Measurements from ENCODE around the gene OPRD1.

Gene OPRD1

DNA sequence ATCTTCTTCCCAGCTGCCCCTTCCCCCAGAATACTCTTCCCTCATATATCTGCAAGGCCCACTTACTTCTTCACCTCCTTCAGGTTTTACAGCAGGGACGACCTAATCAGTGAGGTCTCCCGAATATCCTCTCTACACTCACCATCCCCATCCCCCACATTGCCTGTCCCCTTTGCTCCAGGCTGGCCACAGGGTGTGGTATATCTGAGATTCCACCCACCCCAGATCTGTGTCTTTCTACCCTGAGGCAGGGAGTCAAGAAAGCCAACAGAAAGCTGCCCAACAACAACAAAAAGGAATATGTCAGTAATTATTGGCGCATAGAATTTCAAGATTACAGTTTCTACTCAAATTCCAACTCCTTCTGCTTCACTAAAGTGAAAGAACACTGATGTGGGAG lies 30.0 kb upstream of the OPRD1 start:
- TF ChIP-seq KLF16 (tag by site-specific recombination; IDR thresholded peaks at IDR 0.05) (no peak), ZNF202 (tag by site-specific recombination; IDR thresholded peaks at IDR 0.05; ENCODE audit: borderline replicate concordance) (no peak), ZNF629 (tag by site-specific recombination; IDR thresholded peaks at IDR 0.05) (no peak), ZNF140 (tag by site-specific recombination; IDR thresholded peaks at IDR 0.05) (no peak), ZNF600 (tag by site-specific recombination; IDR thresholded peaks at IDR 0.05) (no peak), ZNF341 (tag by site-specific recombination; IDR thresholded peaks at IDR 0.05; ENCODE audit: low read depth) (peak; percentile 58), ZNF23 (tag by site-specific recombination; IDR thresholded peaks at IDR 0.05; ENCODE audit: borderline replicate concordance) (no peak), YY1 (tag by site-specific recombination; IDR thresholded peaks at IDR 0.05) (no peak)
- POLR2A ChIA-PET = interaction anchor here (2.1 kb wide), 1 partner anchor 133 kb away, joined by 10 read pairs; the partner anchor contains the start of gene RNU11
- H3K36me3 ChIP-seq (ENCODE audit: control insufficient read depth in 2 of 2, insufficient read depth in 1 of 2, low read length in 2 of 2) = no peaks in the 10 kb centered on the region
- H3K4me3 ChIP-seq (ENCODE audit: low read depth, low read length) = no peak overlapping the region
- CTCF ChIA-PET = interaction anchor here (0.6 to 6.5 kb wide), 5 partner anchors 22 to 678 kb away, joined by 3 to 167 read pairs (median 6); no protein-coding TSS in a partner anchor
- H3K9me3 ChIP-seq (ENCODE audit: control insufficient read depth, insufficient read depth, low read depth, low read length) = no peaks in the 10 kb centered on the region
- H3K27ac ChIP-seq (ENCODE audit: extremely low read depth, low read depth, low read length) = no peak overlapping the region
- no peaks in the 10 kb centered on the region for H3K4me1 ChIP-seq (ENCODE audit: control insufficient read depth, insufficient read depth, low read length)

DNA sequence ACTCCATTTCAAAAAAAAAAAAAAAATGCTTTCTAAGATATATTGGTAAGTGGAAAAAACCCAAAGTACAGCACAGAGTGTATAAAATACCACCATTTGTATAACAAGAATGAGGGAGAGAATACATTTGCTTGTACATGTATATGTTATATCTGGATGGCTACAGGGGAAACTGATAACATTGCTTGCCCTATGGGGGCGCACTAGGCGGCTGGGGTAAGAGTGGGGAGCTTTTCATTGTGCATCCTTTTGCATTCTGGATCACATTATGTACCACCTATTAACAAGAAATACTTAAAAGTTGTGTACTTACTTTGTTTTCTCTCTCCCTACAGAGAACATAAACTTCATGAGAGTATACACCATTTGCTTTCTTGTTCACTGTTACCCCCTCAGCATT lies 28.6 kb upstream of the OPRD1 start:
- H3K9me3 ChIP-seq (ENCODE audit: control insufficient read depth, insufficient read depth, low read depth, low read length) = no peaks in the 10 kb centered on the region
- TF ChIP-seq, protein P1, sequence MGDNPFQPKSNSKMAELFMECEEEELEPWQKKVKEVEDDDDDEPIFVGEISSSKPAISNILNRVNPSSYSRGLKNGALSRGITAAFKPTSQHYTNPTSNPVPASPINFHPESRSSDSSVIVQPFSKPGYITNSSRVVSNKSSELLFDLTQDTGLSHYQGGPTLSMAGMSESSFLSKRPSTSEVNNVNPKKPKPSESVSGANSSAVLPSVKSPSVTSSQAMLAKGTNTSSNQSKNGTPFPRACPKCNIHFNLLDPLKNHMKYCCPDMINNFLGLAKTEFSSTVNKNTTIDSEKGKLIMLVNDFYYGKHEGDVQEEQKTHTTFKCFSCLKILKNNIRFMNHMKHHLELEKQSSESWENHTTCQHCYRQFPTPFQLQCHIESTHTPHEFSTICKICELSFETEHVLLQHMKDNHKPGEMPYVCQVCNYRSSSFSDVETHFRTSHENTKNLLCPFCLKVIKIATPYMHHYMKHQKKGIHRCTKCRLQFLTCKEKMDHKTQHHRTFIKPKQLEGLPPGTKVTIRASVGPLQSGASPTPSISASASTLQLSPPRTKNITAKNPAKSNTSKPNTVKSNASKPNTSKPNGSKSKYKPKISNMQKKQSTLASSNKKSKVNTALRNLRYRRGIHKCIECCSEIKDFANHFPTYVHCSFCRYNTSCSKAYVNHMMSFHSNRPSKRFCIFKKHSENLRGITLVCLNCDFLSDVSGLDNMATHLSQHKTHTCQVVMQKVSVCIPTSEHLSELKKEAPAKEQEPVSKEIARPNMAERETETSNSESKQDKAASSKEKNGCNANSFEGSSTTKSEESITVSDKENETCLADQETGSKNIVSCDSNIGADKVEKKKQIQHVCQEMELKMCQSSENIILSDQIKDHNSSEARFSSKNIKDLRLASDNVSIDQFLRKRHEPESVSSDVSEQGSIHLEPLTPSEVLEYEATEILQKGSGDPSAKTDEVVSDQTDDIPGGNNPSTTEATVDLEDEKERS (tag by site-specific recombination; IDR thresholded peaks at IDR 0.05) = no peak
- TF ChIP-seq, protein P2, sequence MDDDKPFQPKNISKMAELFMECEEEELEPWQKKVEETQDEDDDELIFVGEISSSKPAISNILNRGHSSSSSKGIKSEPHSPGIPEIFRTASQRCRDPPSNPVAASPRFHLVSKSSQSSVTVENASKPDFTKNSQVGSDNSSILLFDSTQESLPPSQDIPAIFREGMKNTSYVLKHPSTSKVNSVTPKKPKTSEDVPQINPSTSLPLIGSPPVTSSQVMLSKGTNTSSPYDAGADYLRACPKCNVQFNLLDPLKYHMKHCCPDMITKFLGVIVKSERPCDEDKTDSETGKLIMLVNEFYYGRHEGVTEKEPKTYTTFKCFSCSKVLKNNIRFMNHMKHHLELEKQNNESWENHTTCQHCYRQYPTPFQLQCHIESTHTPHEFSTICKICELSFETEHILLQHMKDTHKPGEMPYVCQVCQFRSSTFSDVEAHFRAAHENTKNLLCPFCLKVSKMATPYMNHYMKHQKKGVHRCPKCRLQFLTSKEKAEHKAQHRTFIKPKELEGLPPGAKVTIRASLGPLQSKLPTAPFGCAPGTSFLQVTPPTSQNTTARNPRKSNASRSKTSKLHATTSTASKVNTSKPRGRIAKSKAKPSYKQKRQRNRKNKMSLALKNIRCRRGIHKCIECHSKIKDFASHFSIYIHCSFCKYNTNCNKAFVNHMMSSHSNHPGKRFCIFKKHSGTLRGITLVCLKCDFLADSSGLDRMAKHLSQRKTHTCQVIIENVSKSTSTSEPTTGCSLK (tag by site-specific recombination; IDR thresholded peaks at IDR 0.05) = no peak
- no peak for TF ChIP-seq ZNF202 (tag by site-specific recombination; IDR thresholded peaks at IDR 0.05; ENCODE audit: borderline replicate concordance)
- POLR2A ChIA-PET = interaction anchor here (0.6 kb wide), 1 partner anchor 91 kb away, joined by 7 read pairs; no protein-coding TSS in a partner anchor
- CTCF ChIA-PET = interaction anchor here (0.5 to 6.5 kb wide), 10 partner anchors 13 to 419 kb away, joined by 3 to 167 read pairs (median 8); no protein-coding TSS in a partner anchor
- no peak overlapping the region for H3K27ac ChIP-seq (ENCODE audit: extremely low read depth, low read depth, low read length)
- no peaks in the 10 kb centered on the region for H3K36me3 ChIP-seq (ENCODE audit: control insufficient read depth in 2 of 2, insufficient read depth in 1 of 2, low read length in 2 of 2)
- no peaks in the 10 kb centered on the region for H3K4me1 ChIP-seq (ENCODE audit: control insufficient read depth, insufficient read depth, low read length)
- no peak overlapping the region for H3K4me3 ChIP-seq (ENCODE audit: low read depth, low read length)

DNA sequence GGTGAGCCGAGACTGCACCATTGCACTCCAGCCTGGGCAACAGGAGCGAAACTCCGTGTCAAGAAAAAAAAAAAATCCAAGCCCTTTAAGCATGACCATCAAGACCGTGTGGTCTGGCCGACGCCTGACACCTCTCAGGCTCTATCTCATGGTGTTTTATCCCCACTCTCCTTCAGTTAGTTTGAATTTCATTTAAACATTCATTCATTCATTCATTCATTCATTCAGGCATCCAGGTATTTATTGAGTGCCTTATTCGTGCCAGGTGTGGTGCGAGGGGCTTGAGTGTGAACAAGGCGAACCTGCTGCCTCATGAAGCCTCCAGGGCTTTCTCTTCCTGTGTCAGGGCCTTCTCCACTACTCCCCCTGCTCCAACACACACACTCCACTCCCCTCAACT lies 22.6 kb upstream of the OPRD1 start:
- ChIA-PET CTCF (interaction anchor here (1.5 kb wide), 1 partner anchor 86 kb away, joined by 4 read pairs; no protein-coding TSS in a partner anchor), POLR2A (no interaction called here)
- TF ChIP-seq ZNF335 (tag by site-specific recombination; conservative IDR thresholded peaks at IDR 0.05) (no peak), ZNF24 (tag by site-specific recombination; IDR thresholded peaks at IDR 0.05) (peak; percentile 52; the same call in 1 of the 2 replicates)
- Histone ChIP-seq H3K4me3 (ENCODE audit: low read depth, low read length) (no peak overlapping the region), H3K27ac (ENCODE audit: extremely low read depth, low read depth, low read length) (no peak overlapping the region), H3K9me3 (ENCODE audit: control insufficient read depth, insufficient read depth, low read depth, low read length) (no peaks in the 10 kb centered on the region), H3K4me1 (ENCODE audit: control insufficient read depth, insufficient read depth, low read length) (no peaks in the 10 kb centered on the region), H3K36me3 (ENCODE audit: control insufficient read depth in 2 of 2, insufficient read depth in 1 of 2, low read length in 2 of 2) (no peaks in the 10 kb centered on the region)

DNA sequence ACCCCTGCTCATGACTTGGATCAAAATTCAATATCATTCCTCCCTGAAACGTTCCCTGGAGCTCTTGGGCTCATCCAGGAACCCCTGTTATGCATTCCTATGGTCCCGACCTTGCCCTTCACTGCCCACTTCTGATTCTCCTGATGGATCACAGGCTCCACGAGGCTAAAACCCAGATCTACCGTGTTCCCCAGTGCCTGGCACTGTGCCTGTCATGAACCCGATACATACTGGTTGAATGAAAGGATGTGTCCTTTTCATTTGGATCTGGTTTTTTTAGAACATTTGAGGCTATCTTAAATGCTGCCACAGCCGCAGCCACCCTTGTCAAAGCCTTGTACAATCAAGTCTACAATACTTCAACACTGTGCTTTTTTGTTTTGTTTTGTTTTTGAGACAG lies 22.2 kb upstream of the OPRD1 start:
- Histone ChIP-seq H3K4me1 (ENCODE audit: control insufficient read depth, insufficient read depth, low read length) (no peaks in the 10 kb centered on the region), H3K36me3 (ENCODE audit: control insufficient read depth in 2 of 2, insufficient read depth in 1 of 2, low read length in 2 of 2) (no peaks in the 10 kb centered on the region), H3K27ac (ENCODE audit: extremely low read depth, low read depth, low read length) (no peak overlapping the region), H3K9me3 (ENCODE audit: control insufficient read depth, insufficient read depth, low read depth, low read length) (no peaks in the 10 kb centered on the region), H3K4me3 (ENCODE audit: low read depth, low read length) (no peak overlapping the region)
- POLR2A ChIA-PET = no interaction called here
- CTCF ChIA-PET = interaction anchor here (1.5 kb wide), 1 partner anchor 86 kb away, joined by 4 read pairs; no protein-coding TSS in a partner anchor
- no peak for TF ChIP-seq ZNF324 (tag by site-specific recombination; IDR thresholded peaks at IDR 0.05)
- TF ChIP-seq ZSCAN23 (tag by site-specific recombination; IDR thresholded peaks at IDR 0.05) = no peak
- TF ChIP-seq, protein P3, sequence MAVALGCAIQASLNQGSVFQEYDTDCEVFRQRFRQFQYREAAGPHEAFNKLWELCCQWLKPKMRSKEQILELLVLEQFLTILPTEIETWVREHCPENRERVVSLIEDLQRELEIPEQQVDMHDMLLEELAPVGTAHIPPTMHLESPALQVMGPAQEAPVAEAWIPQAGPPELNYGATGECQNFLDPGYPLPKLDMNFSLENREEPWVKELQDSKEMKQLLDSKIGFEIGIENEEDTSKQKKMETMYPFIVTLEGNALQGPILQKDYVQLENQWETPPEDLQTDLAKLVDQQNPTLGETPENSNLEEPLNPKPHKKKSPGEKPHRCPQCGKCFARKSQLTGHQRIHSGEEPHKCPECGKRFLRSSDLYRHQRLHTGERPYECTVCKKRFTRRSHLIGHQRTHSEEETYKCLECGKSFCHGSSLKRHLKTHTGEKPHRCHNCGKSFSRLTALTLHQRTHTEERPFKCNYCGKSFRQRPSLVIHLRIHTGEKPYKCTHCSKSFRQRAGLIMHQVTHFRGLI (tag by site-specific recombination; IDR thresholded peaks at IDR 0.05) = no peak
- TF ChIP-seq ZNF394 (tag by site-specific recombination; IDR thresholded peaks at IDR 0.05; ENCODE audit: borderline replicate concordance) = no peak
- TF ChIP-seq ZNF302 (tag by site-specific recombination; IDR thresholded peaks at IDR 0.05; ENCODE audit: low read depth) = no peak
- TF ChIP-seq, protein P4, sequence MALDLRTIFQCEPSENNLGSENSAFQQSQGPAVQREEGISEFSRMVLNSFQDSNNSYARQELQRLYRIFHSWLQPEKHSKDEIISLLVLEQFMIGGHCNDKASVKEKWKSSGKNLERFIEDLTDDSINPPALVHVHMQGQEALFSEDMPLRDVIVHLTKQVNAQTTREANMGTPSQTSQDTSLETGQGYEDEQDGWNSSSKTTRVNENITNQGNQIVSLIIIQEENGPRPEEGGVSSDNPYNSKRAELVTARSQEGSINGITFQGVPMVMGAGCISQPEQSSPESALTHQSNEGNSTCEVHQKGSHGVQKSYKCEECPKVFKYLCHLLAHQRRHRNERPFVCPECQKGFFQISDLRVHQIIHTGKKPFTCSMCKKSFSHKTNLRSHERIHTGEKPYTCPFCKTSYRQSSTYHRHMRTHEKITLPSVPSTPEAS (tag by site-specific recombination; IDR thresholded peaks at IDR 0.05) = no peak
- TF ChIP-seq SCRT2 (tag by site-specific recombination; IDR thresholded peaks at IDR 0.05) = no peak
- no peak for TF ChIP-seq ZNF747 (tag by site-specific recombination; IDR thresholded peaks at IDR 0.05)
- no peak for TF ChIP-seq ZNF416 (tag by site-specific recombination; IDR thresholded peaks at IDR 0.05)

Measured in HEK293 (cell line).